B cell (primary cell): ENCODE data around the gene NTM. TPM values are rescaled to one million over a fixed set of nuclear protein-coding genes. Genes with fewer than 3 reads are reported as not detected.

Experiments
- ATAC-seq: fragments of 200-7000 bp; cut with Tn5 transposase; one replicate; pipeline ENCODE4 v1.10.0; 2021; ENCODE audit warnings: low read depth, mild to moderate bottlenecking, moderate number of reproducible peaks, moderate library complexity
- CTCF ChIA-PET: fragments of 350-600 bp; sonication (Branson Sonifier 250); formaldehyde crosslinking; loops from one replicate; lab custom pipeline; 2021; ENCODE audit warnings: antibody characterized with exemption, inconsistent platforms; lab: Charles Lee
- POLR2A ChIA-PET: fragments of 350-600 bp; sonication (Branson Sonifier 250); formaldehyde crosslinking; loops from one replicate; lab custom pipeline; 2021; ENCODE audit warnings: antibody characterized with exemption; lab: Charles Lee
- DNase-seq: peaks from one replicate; pipeline ENCODE4 v3.0.0; 2013
- H2AFZ ChIP-seq: 2 replicates; pipeline ENCODE4 v1.6.1; 2012; ENCODE audit warnings: mild to moderate bottlenecking, low read depth, low read length; ENCODE audit not compliant: insufficient read depth, poor library complexity, severe bottlenecking
- H3K27ac ChIP-seq, 2 donors: 1 replicate in 1 of 2; 2 replicates in 1 of 2; pipeline ENCODE4 v1.5.1; 2012 to 2013; ENCODE audit warnings: low read length in 2 of 2, mild to moderate bottlenecking in 2 of 2, moderate library complexity in 1 of 2
- H3K27me3 ChIP-seq, 4 experiments: fragments of 200-600 bp in 1 of 4; sonication (generic) in 1 of 4; replicated peaks in 1 of 4; 1 replicate in 2 of 4; 2 replicates in 2 of 4; pipeline versions ENCODE4 v1.6.1 to v1.7.0; 2013 to 2016; ENCODE audit warnings: low read length in 3 of 4, mild to moderate bottlenecking in 2 of 4, mixed read lengths in 1 of 4, moderate library complexity in 1 of 4; ENCODE audit not compliant: insufficient read depth in 4 of 4, control insufficient read depth in 3 of 4; ENCODE audit errors: control extremely low read depth in 1 of 4
- H3K36me3 ChIP-seq, 2 experiments: replicated peaks in 1 of 2; 1 replicate in 1 of 2; 2 replicates in 1 of 2; pipeline versions ENCODE4 v1.6.1 to v1.7.1; 2013; ENCODE audit warnings: low read length in 1 of 2; ENCODE audit not compliant: insufficient read depth in 2 of 2, control insufficient read depth in 1 of 2; ENCODE audit errors: control extremely low read depth in 1 of 2, extremely low read depth in 1 of 2
- H3K4me1 ChIP-seq, 2 donors: fragments of 200-600 bp in 1 of 2; sonication (generic) in 1 of 2; 1 replicate in 1 of 2; 2 replicates in 1 of 2; pipeline versions ENCODE4 v1.5.1 to v1.6.1; 2013 to 2017; ENCODE audit warnings: low read length in 2 of 2; ENCODE audit not compliant: control insufficient read depth in 2 of 2, insufficient read depth in 2 of 2
- H3K4me2 ChIP-seq: replicated peaks from 2 replicates; pipeline ENCODE3; 2012; ENCODE audit warnings: mild to moderate bottlenecking, low read depth, low read length; ENCODE audit not compliant: poor library complexity, severe bottlenecking
- H3K4me3 ChIP-seq, 5 experiments: fragments of 200-600 bp in 1 of 5; sonication (generic) in 1 of 5; 1 replicate in 3 of 5; 2 replicates in 2 of 5; pipeline versions ENCODE4 v1.5.1 to v1.7.0; 2011 to 2016; ENCODE audit warnings: low read length in 4 of 5, mild to moderate bottlenecking in 4 of 5, low read depth in 2 of 5, control low read depth in 1 of 5, moderate library complexity in 1 of 5; ENCODE audit not compliant: insufficient read depth in 1 of 5; ENCODE audit errors: control extremely low read depth in 1 of 5, extremely low read depth in 1 of 5
- H3K79me2 ChIP-seq: fragments of 200-600 bp; sonication (generic); one replicate; pipeline ENCODE4 v1.6.0; 2016; ENCODE audit warnings: low read length; ENCODE audit not compliant: control insufficient read depth, insufficient read depth
- H3K9ac ChIP-seq: fragments of 200-600 bp; sonication (generic); 2 replicates; pipeline ENCODE4 v1.6.1; 2017; ENCODE audit warnings: mild to moderate bottlenecking, low read length, moderate library complexity
- H3K9me3 ChIP-seq, 3 donors: one replicate each; pipeline versions ENCODE4 v1.6.1 to v1.7.1; 2013; ENCODE audit warnings: low read length in 2 of 3; ENCODE audit not compliant: control insufficient read depth in 2 of 3, insufficient read depth in 1 of 3; ENCODE audit errors: control extremely low read depth in 1 of 3
- H4K20me1 ChIP-seq: 2 replicates; pipeline ENCODE4 v1.6.0; 2012; ENCODE audit warnings: mild to moderate bottlenecking, low read length; ENCODE audit not compliant: insufficient read depth, control insufficient read depth, poor library complexity, severe bottlenecking
- H3K27ac Mint-ChIP-seq: one replicate; pipeline ENCODE4 v1.8.0; 2021; ENCODE audit warnings: mixed read lengths
- H3K27me3 Mint-ChIP-seq: one replicate; pipeline ENCODE4 v1.8.0; 2021; ENCODE audit warnings: mixed read lengths
- H3K4me1 Mint-ChIP-seq: one replicate; pipeline ENCODE4 v1.8.0; 2021; ENCODE audit warnings: mixed read lengths
- H3K4me3 Mint-ChIP-seq: one replicate; pipeline ENCODE4 v1.8.0; 2021; ENCODE audit warnings: mixed read lengths
- H3K9me3 Mint-ChIP-seq: one replicate; pipeline ENCODE4 v1.8.0; 2022; ENCODE audit warnings: mixed read lengths; ENCODE audit not compliant: insufficient read depth
- EZH2 ChIP-seq: IDR thresholded peaks from 2 replicates; pipeline ENCODE4 v1.6.1; 2012; ENCODE audit warnings: borderline replicate concordance, low read depth, mild to moderate bottlenecking, moderate library complexity, low read length; ENCODE audit not compliant: insufficient read depth, poor library complexity, severe bottlenecking
- WGBS: methylation state at CpG from one replicate; pipeline ENCODE4 v1.1.5; 2013; ENCODE audit warnings: missing lambda C conversion rate; ENCODE audit not compliant: insufficient coverage; 5-methylcytosine and 5-hydroxymethylcytosine counted together
- intact Hi-C: fragments of 100-400 bp; cut with micrococcal nuclease; formaldehyde crosslinking; loops from one replicate; pipeline ENCODE4 v1.10.0; 2022
- polyA plus RNA-seq: library from polyadenylated mRNA; depleted of rRNA; stranded (reverse); fragments of >200 nt; gene quantifications from 2 replicates; pipeline ENCODE4 v1.2.3, GENCODE V29; 2012
- total RNA-seq, 2 donors: library from RNA; stranded (reverse); fragments of 120-200 nt in 1 of 2; gene quantifications; 1 replicate in 1 of 2; 2 replicates in 1 of 2; pipeline versions ENCODE4 v1.2.3 to v1.2.4, GENCODE V29; 2013 to 2022
- TF ChIP-seq, protein P1 (sequence below): fragments of 200-600 bp; IDR thresholded peaks from one replicate; pipeline ENCODE4 v1.8.0; 2022; ENCODE audit warnings: antibody characterized with exemption, mild to moderate bottlenecking

NTM gene
- total and polyA plus RNA-seq, 2 donors (not counting 1 experiment from before 2014, with no cell fraction given): not detected

DNA sequence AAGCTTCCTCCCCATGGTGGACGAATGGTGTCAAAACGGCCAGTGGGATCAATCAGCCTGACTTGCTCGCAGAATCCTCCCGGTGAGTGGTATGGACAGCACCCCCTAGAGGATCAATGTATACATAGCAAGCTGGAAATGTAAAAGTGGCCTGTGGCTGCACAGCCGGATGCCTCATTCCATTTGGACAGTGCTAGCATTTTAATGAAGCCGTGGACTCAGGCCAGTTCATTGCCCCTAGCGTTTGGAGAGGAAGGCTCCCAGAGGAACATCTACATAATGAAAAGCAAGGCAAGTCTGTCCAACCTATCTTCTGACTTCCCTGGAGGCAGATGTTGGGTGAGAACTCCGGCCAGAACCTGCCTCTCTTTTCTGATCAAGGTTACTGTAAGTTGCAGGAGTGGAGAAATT is 942.3 kb downstream of the NTM start:
- Histone ChIP-seq H2AFZ (no peak overlapping the region), H3K9me3 (peaks cover 0 to 4% (median 0%) of the 10 kb centered on the region in 3 donors), H4K20me1 (no peaks in the 10 kb centered on the region), H3K27me3 (no peaks in the 10 kb centered on the region), H3K4me1 (no peaks in the 10 kb centered on the region), H3K27ac (no peak overlapping the region), H3K79me2 (no peaks in the 10 kb centered on the region), H3K4me2 (no peak overlapping the region), H3K9ac (no peak overlapping the region), H3K4me3 (no peak overlapping the region), H3K36me3 (no peaks in the 10 kb centered on the region)
- no peak for TF ChIP-seq EZH2
- TF ChIP-seq, protein P1, sequence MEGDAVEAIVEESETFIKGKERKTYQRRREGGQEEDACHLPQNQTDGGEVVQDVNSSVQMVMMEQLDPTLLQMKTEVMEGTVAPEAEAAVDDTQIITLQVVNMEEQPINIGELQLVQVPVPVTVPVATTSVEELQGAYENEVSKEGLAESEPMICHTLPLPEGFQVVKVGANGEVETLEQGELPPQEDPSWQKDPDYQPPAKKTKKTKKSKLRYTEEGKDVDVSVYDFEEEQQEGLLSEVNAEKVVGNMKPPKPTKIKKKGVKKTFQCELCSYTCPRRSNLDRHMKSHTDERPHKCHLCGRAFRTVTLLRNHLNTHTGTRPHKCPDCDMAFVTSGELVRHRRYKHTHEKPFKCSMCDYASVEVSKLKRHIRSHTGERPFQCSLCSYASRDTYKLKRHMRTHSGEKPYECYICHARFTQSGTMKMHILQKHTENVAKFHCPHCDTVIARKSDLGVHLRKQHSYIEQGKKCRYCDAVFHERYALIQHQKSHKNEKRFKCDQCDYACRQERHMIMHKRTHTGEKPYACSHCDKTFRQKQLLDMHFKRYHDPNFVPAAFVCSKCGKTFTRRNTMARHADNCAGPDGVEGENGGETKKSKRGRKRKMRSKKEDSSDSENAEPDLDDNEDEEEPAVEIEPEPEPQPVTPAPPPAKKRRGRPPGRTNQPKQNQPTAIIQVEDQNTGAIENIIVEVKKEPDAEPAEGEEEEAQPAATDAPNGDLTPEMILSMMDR: no peak
- Mint-ChIP-seq H3K27ac (no peak overlapping the region), H3K27me3 (no peaks in the 10 kb centered on the region), H3K9me3 (no peaks in the 10 kb centered on the region), H3K4me1 (no peaks in the 10 kb centered on the region), H3K4me3 (no peak overlapping the region)
- WGBS: 24% methylated on average over 4 of the region's 8 CpGs
- ChIA-PET CTCF (interaction anchor here (1.5 kb wide), 1 partner anchor 13 kb away, joined by 4 read pairs; no protein-coding TSS in a partner anchor), POLR2A (no interaction called here)
- intact Hi-C loops: no loop called here
- DNase-seq: no peak
- no peak for ATAC-seq

DNA sequence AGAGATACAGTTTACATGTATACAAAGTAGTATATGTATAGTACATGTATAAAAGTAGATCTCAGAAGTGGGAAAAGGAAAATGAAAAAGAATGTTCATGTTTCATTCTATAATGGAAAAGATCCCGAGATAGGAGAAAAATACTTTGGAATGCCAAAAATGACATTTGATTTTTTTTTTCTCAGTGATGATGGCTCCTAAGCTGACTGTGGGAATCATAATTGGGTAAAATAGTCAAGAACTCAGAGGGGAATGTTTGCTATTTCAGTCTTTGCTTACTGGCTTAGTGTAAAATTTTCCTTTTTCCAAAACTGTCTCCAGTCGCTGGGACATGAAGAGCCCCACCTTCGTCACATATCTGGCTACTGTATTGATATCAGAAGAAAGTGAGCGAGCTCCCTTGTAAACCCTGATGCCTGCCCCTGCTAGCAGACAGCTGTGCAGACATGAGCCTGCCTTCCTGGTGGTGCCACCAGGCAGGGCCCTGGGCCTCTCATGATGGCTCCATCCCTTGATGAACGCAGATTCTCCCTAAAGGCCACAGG is 944.6 kb downstream of the NTM start:
- ATAC-seq (no peak), DNase-seq (no peak)
- Histone ChIP-seq H3K9me3 (peaks cover 0 to 6% (median 0%) of the 10 kb centered on the region in 3 donors), H3K27ac (no peak overlapping the region), H3K79me2 (no peaks in the 10 kb centered on the region), H3K9ac (no peak overlapping the region), H4K20me1 (no peaks in the 10 kb centered on the region), H3K4me3 (no peak overlapping the region), H3K4me1 (no peaks in the 10 kb centered on the region), H3K4me2 (no peak overlapping the region), H2AFZ (no peak overlapping the region), H3K27me3 (no peaks in the 10 kb centered on the region), H3K36me3 (no peaks in the 10 kb centered on the region)
- Mint-ChIP-seq H3K27me3 (no peaks in the 10 kb centered on the region), H3K9me3 (no peaks in the 10 kb centered on the region), H3K27ac (no peak overlapping the region), H3K4me3 (no peak overlapping the region), H3K4me1 (no peaks in the 10 kb centered on the region)
- intact Hi-C loops: no loop called here
- CTCF ChIA-PET: no interaction called here
- no peak for TF ChIP-seq EZH2
- TF ChIP-seq, protein P1: no peak
- 81% methylated on average over 4 of the region's 5 CpGs for WGBS
- POLR2A ChIA-PET: no interaction called here
